22Rv1 (cell line): ENCODE data around the gene CPLX3.

Source experiments
- CTCF ChIP-seq: fragments of 450-650 bp; IDR thresholded peaks from 2 replicates; pipeline ENCODE4 v1.5.1; 2017; ENCODE audit warnings: mild to moderate bottlenecking
- ZFX ChIP-seq: fragments of 450-650 bp; IDR thresholded peaks from 2 replicates; pipeline ENCODE4 v1.6.1; 2017; ENCODE audit warnings: antibody characterized with exemption, borderline replicate concordance

GRCh38 chr15:74845581-74845980 lies 19.2 kb downstream of the CPLX3 start:
- no peak for TF ChIP-seq ZFX
- no peak for TF ChIP-seq CTCF
